Fibroblast of the aortic adventitia (primary cell): ENCODE results near the gene LRMDA. TPM values are rescaled to one million over a fixed set of nuclear protein-coding genes. Genes with fewer than 3 reads are reported as not detected.
A peak's percentile ranks its signal among the peaks of the same experiment; 100 is the strongest.

Source experiments
- DNase-seq: peaks from one replicate; pipeline ENCODE4 v3.0.0-alpha.2; 2010; ENCODE audit warnings: low read depth
- H3K4me3 ChIP-seq: 2 replicates; pipeline ENCODE4 v1.5.1; 2011; ENCODE audit warnings: low read depth, mild to moderate bottlenecking, control low read depth, low read length, moderate library complexity
- CTCF ChIP-seq: IDR thresholded peaks from 2 replicates; pipeline ENCODE4 v1.5.1; 2011; ENCODE audit warnings: mild to moderate bottlenecking, low read length, control low read depth, inconsistent platforms; ENCODE audit not compliant: insufficient read depth
- total RNA-seq: library from RNA; depleted of rRNA; stranded (reverse); fragments of >200 nt; gene quantifications from 2 replicates; pipeline ENCODE4 v1.2.3, GENCODE V29; 2012; ENCODE audit warnings: low replicate concordance

The LRMDA gene
- total RNA-seq, 1 donor, result 6.3 TPM

DNA sequence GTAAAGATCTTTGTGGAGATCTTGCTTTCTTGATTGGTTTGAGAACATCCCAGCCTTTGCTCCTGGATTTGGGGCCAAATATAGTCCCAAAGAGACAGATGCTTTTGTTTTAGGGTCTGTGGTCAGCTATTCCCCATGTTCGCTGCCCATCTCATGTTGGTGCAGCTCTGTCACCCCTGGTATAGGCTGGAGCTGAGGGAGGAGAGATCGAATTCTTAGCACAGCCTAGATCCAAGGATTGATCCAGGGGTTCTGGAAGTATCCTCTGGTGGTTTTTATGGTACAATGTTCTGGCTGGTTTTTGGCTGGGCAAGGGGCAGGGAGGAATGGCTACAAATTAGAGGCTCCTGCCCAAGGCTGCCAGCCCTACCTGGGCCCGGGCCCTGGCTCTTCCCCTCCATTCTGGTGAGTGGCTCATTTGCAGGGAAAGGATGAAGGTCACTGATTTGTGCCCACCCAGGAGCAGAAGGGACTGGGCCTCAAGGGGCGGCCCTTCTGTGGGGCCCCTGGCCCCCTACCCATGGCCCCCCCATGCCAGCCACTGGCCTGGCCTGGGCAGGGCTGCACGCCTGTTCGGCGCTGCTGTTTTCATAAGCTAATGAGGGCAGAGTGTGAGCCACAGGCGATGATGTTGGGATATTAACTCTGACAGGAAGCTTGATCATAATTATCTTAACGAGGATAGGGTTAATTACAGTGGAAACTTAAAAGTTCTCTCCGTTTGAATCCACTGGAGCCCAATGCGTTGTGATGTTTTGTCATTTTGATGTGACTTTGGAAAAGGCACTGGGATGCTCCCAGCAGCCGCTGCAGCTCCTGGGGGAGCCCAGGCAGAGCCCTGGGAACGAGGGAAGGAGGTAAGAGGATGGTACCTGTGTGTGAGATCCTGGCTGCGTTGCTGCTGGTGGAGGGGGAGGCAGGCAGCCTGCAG, 600.6 kb downstream of the LRMDA start:
- no peak overlapping the region for H3K4me3 ChIP-seq
- DNase-seq, result no peak
- no peak for TF ChIP-seq CTCF

GRCh38 chr10:76032700-76033039, 601.2 kb downstream of the LRMDA start:
- H3K4me3 ChIP-seq, result no peak overlapping the region
- no peak for TF ChIP-seq CTCF
- DNase-seq, result no peak

DNA sequence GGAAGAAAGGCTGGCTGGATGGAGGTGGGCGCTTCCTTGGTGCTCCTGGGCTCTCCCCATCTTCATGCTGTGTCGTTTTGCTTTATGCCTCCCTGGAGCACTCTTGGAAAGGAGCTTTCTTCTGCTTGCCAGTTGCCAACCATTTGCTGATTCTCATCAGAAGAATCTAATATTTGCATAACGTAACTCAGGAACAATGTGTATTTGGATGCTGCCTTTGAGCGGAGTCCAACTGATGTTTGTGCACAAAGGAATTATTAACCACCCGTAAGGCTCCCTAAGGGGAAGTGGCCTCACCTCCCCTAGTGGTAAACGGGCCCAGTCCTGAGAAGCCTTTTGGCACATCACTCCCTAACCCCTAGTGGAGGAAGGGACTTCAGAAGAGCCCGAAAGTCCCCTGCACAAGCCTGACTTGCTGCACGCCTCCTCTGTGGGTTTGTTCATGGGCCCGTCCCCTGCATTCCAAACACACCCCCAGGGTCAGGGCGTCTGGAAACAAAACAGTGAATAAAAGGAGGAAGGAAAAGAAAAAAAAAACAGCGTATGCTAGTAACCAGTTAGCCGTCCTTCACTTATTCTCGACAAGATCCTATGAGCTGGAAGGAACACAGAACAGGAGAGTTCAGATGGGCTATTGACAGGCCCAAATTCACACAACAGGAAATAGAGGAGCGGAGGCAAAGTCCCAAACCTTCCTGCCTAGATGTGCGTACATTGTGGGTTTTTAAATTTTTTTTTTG, 602.2 kb downstream of the LRMDA start:
- DNase-seq, result peak; percentile 43
- H3K4me3 ChIP-seq, result no peak overlapping the region
- TF ChIP-seq CTCF, result no peak

GRCh38 chr10:76034353-76035205, 603.2 kb downstream of the LRMDA start:
- TF ChIP-seq CTCF, result no peak
- H3K4me3 ChIP-seq, result no peak overlapping the region
- DNase-seq, result no peak

DNA sequence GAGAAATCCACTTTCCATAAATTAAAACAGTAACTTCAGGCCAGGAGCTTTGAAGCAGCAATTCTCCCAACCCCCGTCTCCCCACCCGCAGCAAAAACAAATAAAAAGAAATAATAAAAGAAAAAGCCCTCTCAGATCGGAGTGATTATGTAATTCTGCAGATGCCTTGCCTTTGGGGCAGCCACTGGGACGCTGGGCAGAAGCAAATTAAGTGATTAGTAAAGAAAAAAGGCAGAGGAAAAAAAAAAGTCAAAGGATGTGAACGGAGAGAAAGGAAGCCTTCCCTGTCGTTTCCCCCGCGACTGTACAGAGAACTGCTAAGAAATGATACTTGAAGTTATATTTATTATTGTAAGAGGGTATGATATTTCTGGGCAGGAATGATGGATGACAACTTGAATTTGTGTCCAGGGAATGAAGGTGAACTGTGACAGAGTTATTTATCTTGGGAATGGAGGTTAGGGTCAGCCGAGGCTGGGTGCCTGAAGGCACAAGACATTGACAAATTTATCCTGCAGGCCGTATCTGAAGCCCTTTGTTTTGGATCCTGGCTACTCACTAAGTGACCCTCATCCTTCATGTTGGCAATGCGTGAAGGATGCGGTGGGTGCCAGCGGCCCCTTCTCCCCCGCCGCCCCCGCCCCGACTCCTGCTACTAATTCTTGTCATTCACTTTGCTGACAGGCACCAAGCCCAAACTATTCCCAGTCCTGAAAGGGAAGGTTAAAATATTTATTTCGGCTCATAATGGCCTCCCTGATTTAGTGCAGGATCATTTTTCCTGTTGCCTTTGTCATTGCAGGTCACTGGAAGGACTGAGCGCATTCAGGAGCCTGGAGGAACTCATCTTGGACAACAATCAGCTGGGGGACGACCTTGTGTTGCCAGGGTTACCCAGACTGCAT, 604.0 kb downstream of the LRMDA start:
- no peak overlapping the region for H3K4me3 ChIP-seq
- no peak for TF ChIP-seq CTCF
- no peak for DNase-seq
